GM21717 (cell line): ENCODE data around the gene ERVH48-1.
"Not testable (repeated sequence)": the region's sequence is repeated elsewhere in the genome, so short reads cannot be mapped to it uniquely, and the experiment has no call there.

Source experiments
- ATAC-seq: cut with Tn5 transposase; IDR thresholded peaks from one replicate; pipeline ENCODE4 v1.9.1; 2021; ENCODE audit warnings: mild to moderate bottlenecking, moderate library complexity; ENCODE audit not compliant: unreplicated experiment

ERVH48-1 gene

GRCh38 chr21:42908484-42908883, 16.9 kb downstream of the ERVH48-1 start:
- ATAC-seq, result not testable (repeated sequence)

GRCh38 chr21:42906233-42906632, 19.2 kb downstream of the ERVH48-1 start:
- no peak for ATAC-seq

GRCh38 chr21:42905195-42905594, 20.2 kb downstream of the ERVH48-1 start:
- ATAC-seq, result no peak

- ATAC-seq, result no peak
Observed at GRCh38 chr21:42903817-42904216, 21.6 kb downstream of the ERVH48-1 start.

GRCh38 chr21:42900446-42900845, 25.0 kb downstream of the ERVH48-1 start:
- ATAC-seq, result no peak

GRCh38 chr21:42892931-42893755, 32.3 kb downstream of the ERVH48-1 start, which contains the start of gene NDUFV3:
TSS of gene NDUFV3 (plus strand) at chr21:42893309. CDS start at chr21:42893334, 25 bp downstream.
- peak; percentile 82 for ATAC-seq

GRCh38 chr21:42892582-42892930, 32.9 kb downstream of the ERVH48-1 start:
- ATAC-seq, result peak; percentile 16

- no peak for ATAC-seq
Observed at GRCh38 chr21:42887326-42887725, 38.1 kb downstream of the ERVH48-1 start.

- ATAC-seq, result no peak
Observed at GRCh38 chr21:42883921-42884320, 41.5 kb downstream of the ERVH48-1 start.

- ATAC-seq, result no peak
Observed at GRCh38 chr21:42880352-42880751, 45.1 kb downstream of the ERVH48-1 start.

GRCh38 chr21:42878993-42879787, 46.2 kb downstream of the ERVH48-1 start, which contains the start of gene WDR4:
TSS of gene WDR4 (minus strand) at chr21:42879539. CDS start at chr21:42879495, 44 bp downstream.
- peak; percentile 80 for ATAC-seq

- ATAC-seq, result peak; percentile 19
Observed at GRCh38 chr21:42878678-42878992, 46.8 kb downstream of the ERVH48-1 start.

GRCh38 chr21:42875811-42876210, 49.6 kb downstream of the ERVH48-1 start:
- not testable (repeated sequence) for ATAC-seq

GRCh38 chr21:42873096-42873495, 52.3 kb downstream of the ERVH48-1 start:
- ATAC-seq, result no peak

GRCh38 chr21:42868196-42868595, 57.2 kb downstream of the ERVH48-1 start:
- ATAC-seq, result no peak
